SK-N-SH treated with all-trans-retinoic acid at 6 μM for 48 hours (cell line): ENCODE results near the gene LAMA2.

Experiments
- ARNTL ChIP-seq: fragments of 450-650 bp; formaldehyde crosslinking; IDR thresholded peaks from 2 replicates; pipeline ENCODE4 v1.5.0; 2020; ENCODE audit warnings: low read depth, mild to moderate bottlenecking, moderate library complexity, borderline replicate concordance
- ESRRG ChIP-seq: fragments of 250-450 bp; sonication (Bioruptor Pico); IDR thresholded peaks from 2 replicates; pipeline ENCODE4 v1.6.1; 2021; ENCODE audit warnings: mild to moderate bottlenecking
- RARB ChIP-seq: fragments of 250-450 bp; sonication (Bioruptor Pico); IDR thresholded peaks from 2 replicates; pipeline ENCODE4 v1.8.0; 2021; ENCODE audit warnings: mild to moderate bottlenecking, moderate library complexity
- SNAI2 ChIP-seq: fragments of 250-450 bp; sonication (Bioruptor Pico); IDR thresholded peaks from 2 replicates; pipeline ENCODE4 v1.5.0; 2020; ENCODE audit warnings: mild to moderate bottlenecking, moderate library complexity
- TOX ChIP-seq: fragments of 250-450 bp; sonication (Bioruptor Pico); IDR thresholded peaks from 2 replicates; pipeline ENCODE4 v1.8.0; 2021; ENCODE audit warnings: mild to moderate bottlenecking, moderate library complexity, borderline replicate concordance
- ZFP3 ChIP-seq: fragments of 250-450 bp; sonication (Bioruptor Pico); IDR thresholded peaks from 2 replicates; pipeline ENCODE4 v1.5.0; 2020; ENCODE audit warnings: mild to moderate bottlenecking, moderate library complexity
- ZFP30 ChIP-seq: fragments of 450-650 bp; formaldehyde crosslinking; IDR thresholded peaks from 2 replicates; pipeline ENCODE4 v1.5.0; 2022; ENCODE audit warnings: mild to moderate bottlenecking, moderate library complexity
- ZNF70 ChIP-seq: fragments of 450-650 bp; formaldehyde crosslinking; IDR thresholded peaks from 2 replicates; pipeline ENCODE4 v1.5.0; 2020; ENCODE audit warnings: mild to moderate bottlenecking, moderate library complexity
- TF ChIP-seq, protein P1 (sequence below): fragments of 250-450 bp; sonication (Bioruptor Pico); IDR thresholded peaks from 2 replicates; pipeline ENCODE4 v1.8.0; 2020; ENCODE audit warnings: mild to moderate bottlenecking, moderate library complexity, borderline replicate concordance
- TF ChIP-seq, protein P2 (sequence below): fragments of 250-450 bp; sonication (Bioruptor Pico); IDR thresholded peaks from 2 replicates; pipeline ENCODE4 v1.5.0; 2020; ENCODE audit warnings: mild to moderate bottlenecking, moderate library complexity
- TF ChIP-seq, protein P3 (sequence below): fragments of 250-450 bp; sonication (Bioruptor Pico); IDR thresholded peaks from 2 replicates; pipeline ENCODE4 v1.5.1; 2020; ENCODE audit warnings: low read depth, mild to moderate bottlenecking, moderate library complexity

GRCh38 chr6:129189266-129189665, 306.3 kb downstream of the LAMA2 start:
- TF ChIP-seq, protein P1, sequence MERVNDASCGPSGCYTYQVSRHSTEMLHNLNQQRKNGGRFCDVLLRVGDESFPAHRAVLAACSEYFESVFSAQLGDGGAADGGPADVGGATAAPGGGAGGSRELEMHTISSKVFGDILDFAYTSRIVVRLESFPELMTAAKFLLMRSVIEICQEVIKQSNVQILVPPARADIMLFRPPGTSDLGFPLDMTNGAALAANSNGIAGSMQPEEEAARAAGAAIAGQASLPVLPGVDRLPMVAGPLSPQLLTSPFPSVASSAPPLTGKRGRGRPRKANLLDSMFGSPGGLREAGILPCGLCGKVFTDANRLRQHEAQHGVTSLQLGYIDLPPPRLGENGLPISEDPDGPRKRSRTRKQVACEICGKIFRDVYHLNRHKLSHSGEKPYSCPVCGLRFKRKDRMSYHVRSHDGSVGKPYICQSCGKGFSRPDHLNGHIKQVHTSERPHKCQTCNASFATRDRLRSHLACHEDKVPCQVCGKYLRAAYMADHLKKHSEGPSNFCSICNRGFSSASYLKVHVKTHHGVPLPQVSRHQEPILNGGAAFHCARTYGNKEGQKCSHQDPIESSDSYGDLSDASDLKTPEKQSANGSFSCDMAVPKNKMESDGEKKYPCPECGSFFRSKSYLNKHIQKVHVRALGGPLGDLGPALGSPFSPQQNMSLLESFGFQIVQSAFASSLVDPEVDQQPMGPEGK (CRISPR knock-in tag): no peak
- no peak for TF ChIP-seq RARB
- no peak for TF ChIP-seq SNAI2
- no peak for TF ChIP-seq ZFP3 (CRISPR knock-in tag)
- TF ChIP-seq ZNF70: no peak
- TF ChIP-seq, protein P2, sequence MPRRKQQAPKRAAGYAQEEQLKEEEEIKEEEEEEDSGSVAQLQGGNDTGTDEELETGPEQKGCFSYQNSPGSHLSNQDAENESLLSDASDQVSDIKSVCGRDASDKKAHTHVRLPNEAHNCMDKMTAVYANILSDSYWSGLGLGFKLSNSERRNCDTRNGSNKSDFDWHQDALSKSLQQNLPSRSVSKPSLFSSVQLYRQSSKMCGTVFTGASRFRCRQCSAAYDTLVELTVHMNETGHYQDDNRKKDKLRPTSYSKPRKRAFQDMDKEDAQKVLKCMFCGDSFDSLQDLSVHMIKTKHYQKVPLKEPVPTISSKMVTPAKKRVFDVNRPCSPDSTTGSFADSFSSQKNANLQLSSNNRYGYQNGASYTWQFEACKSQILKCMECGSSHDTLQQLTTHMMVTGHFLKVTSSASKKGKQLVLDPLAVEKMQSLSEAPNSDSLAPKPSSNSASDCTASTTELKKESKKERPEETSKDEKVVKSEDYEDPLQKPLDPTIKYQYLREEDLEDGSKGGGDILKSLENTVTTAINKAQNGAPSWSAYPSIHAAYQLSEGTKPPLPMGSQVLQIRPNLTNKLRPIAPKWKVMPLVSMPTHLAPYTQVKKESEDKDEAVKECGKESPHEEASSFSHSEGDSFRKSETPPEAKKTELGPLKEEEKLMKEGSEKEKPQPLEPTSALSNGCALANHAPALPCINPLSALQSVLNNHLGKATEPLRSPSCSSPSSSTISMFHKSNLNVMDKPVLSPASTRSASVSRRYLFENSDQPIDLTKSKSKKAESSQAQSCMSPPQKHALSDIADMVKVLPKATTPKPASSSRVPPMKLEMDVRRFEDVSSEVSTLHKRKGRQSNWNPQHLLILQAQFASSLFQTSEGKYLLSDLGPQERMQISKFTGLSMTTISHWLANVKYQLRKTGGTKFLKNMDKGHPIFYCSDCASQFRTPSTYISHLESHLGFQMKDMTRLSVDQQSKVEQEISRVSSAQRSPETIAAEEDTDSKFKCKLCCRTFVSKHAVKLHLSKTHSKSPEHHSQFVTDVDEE (CRISPR knock-in tag): no peak
- TF ChIP-seq ZFP30 (CRISPR knock-in tag): no peak
- no peak for TF ChIP-seq TOX (CRISPR knock-in tag)
- no peak for TF ChIP-seq ARNTL (CRISPR knock-in tag)
- TF ChIP-seq, protein P3, sequence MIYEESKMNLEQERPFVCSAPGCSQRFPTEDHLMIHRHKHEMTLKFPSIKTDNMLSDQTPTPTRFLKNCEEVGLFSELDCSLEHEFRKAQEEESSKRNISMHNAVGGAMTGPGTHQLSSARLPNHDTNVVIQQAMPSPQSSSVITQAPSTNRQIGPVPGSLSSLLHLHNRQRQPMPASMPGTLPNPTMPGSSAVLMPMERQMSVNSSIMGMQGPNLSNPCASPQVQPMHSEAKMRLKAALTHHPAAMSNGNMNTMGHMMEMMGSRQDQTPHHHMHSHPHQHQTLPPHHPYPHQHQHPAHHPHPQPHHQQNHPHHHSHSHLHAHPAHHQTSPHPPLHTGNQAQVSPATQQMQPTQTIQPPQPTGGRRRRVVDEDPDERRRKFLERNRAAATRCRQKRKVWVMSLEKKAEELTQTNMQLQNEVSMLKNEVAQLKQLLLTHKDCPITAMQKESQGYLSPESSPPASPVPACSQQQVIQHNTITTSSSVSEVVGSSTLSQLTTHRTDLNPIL (CRISPR knock-in tag): no peak
- no peak for TF ChIP-seq ESRRG
